Endothelial cell (in vitro differentiated cells): ENCODE measurements around the gene IGSF9. TPM values are rescaled to one million over a fixed set of nuclear protein-coding genes. Genes with fewer than 3 reads are reported as not detected.

Experiments
- DNase-seq: peaks from one replicate; pipeline ENCODE4 v3.0.0; 2021; ENCODE audit warnings: low spot score
- H3K27ac Mint-ChIP-seq: one replicate; pipeline ENCODE4 v1.8.0; 2021; ENCODE audit warnings: mixed read lengths, inconsistent platforms; ENCODE audit not compliant: unreplicated experiment
- H3K27me3 Mint-ChIP-seq: one replicate; pipeline ENCODE4 v1.8.0; 2021; ENCODE audit warnings: mild to moderate bottlenecking, moderate library complexity, mixed read lengths, inconsistent platforms; ENCODE audit not compliant: unreplicated experiment
- H3K36me3 Mint-ChIP-seq: one replicate; pipeline ENCODE4 v1.8.0; 2021; ENCODE audit warnings: mild to moderate bottlenecking, low read depth, mixed read lengths, inconsistent platforms; ENCODE audit not compliant: unreplicated experiment
- H3K4me1 Mint-ChIP-seq: one replicate; pipeline ENCODE4 v1.8.0; 2021; ENCODE audit warnings: mild to moderate bottlenecking, mixed read lengths, inconsistent platforms; ENCODE audit not compliant: unreplicated experiment
- H3K4me3 Mint-ChIP-seq: one replicate; pipeline ENCODE4 v1.8.0; 2021; ENCODE audit warnings: mild to moderate bottlenecking, mixed read lengths, inconsistent platforms; ENCODE audit not compliant: unreplicated experiment
- H3K9me3 Mint-ChIP-seq: one replicate; pipeline ENCODE4 v1.8.0; 2021; ENCODE audit warnings: mixed read lengths, inconsistent platforms; ENCODE audit not compliant: unreplicated experiment
- total RNA-seq: library from RNA; stranded (reverse); fragmentation: NEBNext Ultra II Directional; extraction: Animal tissue kit (Norgen Biotek cat#: 25700); gene quantifications from one replicate; pipeline ENCODE4 v1.2.1, GENCODE V29; 2021; ENCODE audit not compliant: unreplicated experiment
- TF ChIP-seq, protein P1 (sequence below): fragments of 200-600 bp; sonication (generic); IDR thresholded peaks from one replicate; pipeline ENCODE4 v1.5.0; 2021; ENCODE audit warnings: antibody characterized with exemption; ENCODE audit not compliant: unreplicated experiment

Gene IGSF9
- total RNA-seq, 1 donor from 2014 or later, result 2.2 TPM

DNA sequence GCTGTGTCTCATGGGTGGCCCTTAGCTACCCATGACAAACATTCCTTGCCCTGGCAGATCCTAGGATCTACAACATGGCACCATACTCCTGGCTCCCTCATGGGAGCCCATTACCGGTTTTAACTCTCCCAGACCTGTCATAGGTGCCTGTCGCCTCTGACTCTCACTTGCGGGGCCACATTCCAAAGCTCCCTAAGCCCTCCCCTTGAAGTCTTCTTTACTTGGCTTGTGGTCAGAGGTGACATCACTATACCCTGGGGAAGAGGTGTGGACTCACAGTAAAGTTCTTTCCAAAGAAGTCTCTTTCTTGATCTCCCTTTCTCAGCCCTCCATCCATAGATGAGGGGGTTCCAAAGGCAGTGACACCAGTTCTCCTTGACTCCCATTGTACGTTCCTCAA is 14.0 kb upstream of the IGSF9 start:
- H3K9me3 Mint-ChIP-seq, result no peaks in the 10 kb centered on the region
- H3K27ac Mint-ChIP-seq, result no peak overlapping the region
- no peak overlapping the region for H3K4me3 Mint-ChIP-seq
- peaks cover 3% of the 10 kb centered on the region for H3K4me1 Mint-ChIP-seq
- DNase-seq, result no peak
- TF ChIP-seq, protein P1, sequence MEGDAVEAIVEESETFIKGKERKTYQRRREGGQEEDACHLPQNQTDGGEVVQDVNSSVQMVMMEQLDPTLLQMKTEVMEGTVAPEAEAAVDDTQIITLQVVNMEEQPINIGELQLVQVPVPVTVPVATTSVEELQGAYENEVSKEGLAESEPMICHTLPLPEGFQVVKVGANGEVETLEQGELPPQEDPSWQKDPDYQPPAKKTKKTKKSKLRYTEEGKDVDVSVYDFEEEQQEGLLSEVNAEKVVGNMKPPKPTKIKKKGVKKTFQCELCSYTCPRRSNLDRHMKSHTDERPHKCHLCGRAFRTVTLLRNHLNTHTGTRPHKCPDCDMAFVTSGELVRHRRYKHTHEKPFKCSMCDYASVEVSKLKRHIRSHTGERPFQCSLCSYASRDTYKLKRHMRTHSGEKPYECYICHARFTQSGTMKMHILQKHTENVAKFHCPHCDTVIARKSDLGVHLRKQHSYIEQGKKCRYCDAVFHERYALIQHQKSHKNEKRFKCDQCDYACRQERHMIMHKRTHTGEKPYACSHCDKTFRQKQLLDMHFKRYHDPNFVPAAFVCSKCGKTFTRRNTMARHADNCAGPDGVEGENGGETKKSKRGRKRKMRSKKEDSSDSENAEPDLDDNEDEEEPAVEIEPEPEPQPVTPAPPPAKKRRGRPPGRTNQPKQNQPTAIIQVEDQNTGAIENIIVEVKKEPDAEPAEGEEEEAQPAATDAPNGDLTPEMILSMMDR, result no peak
- H3K36me3 Mint-ChIP-seq, result no peaks in the 10 kb centered on the region
- peaks cover 2% of the 10 kb centered on the region for H3K27me3 Mint-ChIP-seq

DNA sequence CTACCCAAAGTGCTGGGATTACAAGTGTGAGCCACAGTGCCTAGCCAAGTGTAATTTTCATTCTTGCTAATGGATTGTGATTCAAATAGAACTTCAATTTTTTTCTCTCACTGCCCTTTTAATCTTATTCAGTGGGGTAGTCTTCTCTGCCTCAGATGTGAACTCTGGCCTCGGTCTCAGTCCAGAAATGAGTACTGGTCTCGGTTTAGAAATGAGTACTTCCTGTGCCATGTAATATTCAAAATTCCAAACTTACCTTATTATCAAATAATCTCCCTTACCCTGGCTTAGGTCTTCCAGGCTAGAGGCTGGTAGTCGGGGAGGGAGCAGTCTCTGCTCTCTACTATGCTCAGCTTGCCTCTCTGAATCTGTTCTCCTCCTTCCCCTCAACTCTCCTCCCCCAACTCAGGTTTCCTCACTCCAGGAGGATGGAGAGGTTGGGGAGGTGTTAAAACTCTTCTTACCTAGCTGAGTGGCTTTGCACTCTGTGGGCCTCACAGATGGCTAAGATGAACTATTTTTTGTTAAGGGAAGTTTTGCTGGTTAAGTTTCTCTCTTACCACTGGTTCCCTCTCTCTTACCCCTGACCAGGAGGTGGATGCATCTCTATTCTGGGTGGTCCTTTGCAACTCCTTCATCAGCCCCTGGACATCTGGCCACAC is 13.4 kb upstream of the IGSF9 start:
- H3K36me3 Mint-ChIP-seq, result no peaks in the 10 kb centered on the region
- DNase-seq, result no peak
- H3K9me3 Mint-ChIP-seq, result no peaks in the 10 kb centered on the region
- H3K4me1 Mint-ChIP-seq, result peaks cover 3% of the 10 kb centered on the region
- H3K4me3 Mint-ChIP-seq, result no peak overlapping the region
- TF ChIP-seq, protein P1, result no peak
- H3K27me3 Mint-ChIP-seq, result peaks cover 2% of the 10 kb centered on the region
- H3K27ac Mint-ChIP-seq, result no peak overlapping the region

DNA sequence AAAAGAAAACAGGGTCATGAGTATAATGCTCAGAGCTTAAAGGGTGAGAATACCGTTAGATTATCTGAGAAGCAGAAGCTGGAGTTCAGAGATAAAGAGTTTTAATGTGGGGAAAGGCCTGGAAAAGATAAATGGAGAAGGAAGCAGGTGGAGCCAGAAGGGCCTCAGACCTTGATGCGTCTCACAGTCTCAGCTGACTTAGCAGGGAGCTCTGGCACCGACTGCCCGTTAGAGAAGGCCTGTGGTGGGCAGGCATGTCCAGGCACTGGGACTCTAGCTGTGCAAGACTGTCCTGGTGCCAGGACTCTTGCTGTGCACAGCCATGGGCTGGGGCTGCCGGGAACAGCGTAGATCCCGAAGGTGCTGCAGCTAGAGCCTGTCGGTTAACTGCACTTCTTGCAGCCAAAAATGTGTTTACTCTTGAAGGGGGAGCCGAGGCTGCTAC is 12.4 kb upstream of the IGSF9 start:
- TF ChIP-seq, protein P1, result no peak
- H3K36me3 Mint-ChIP-seq, result no peaks in the 10 kb centered on the region
- no peak overlapping the region for H3K4me3 Mint-ChIP-seq
- peaks cover 2% of the 10 kb centered on the region for H3K27me3 Mint-ChIP-seq
- H3K27ac Mint-ChIP-seq, result no peak overlapping the region
- H3K4me1 Mint-ChIP-seq, result peaks cover 3% of the 10 kb centered on the region
- no peak for DNase-seq
- H3K9me3 Mint-ChIP-seq, result no peaks in the 10 kb centered on the region

DNA sequence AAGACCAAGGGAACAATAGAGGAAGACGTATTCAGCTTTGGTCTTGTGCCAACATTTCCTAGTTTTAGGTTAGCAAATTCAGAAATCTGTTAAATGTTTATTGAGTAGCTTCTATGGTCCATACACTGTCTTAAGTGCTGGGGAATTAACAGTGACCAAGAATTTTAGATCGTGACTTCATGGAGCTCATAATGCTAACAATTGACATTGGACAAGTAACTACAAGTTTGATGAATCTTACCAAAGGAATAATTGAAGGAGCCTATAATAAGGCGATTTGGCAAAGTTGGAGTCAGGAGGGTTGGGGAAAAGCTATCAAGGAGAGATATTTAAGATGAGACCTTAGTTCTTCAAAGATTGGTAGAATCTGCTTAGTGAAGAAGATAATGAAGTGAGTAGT is 10.0 kb upstream of the IGSF9 start:
- Mint-ChIP-seq H3K4me3 (no peak overlapping the region), H3K36me3 (no peaks in the 10 kb centered on the region), H3K9me3 (no peaks in the 10 kb centered on the region), H3K27me3 (peaks cover 3% of the 10 kb centered on the region), H3K4me1 (peaks cover 3% of the 10 kb centered on the region), H3K27ac (no peak overlapping the region)
- DNase-seq, result no peak
- TF ChIP-seq, protein P1, result no peak
